NCI-H1436 (cell line): ENCODE results near the gene RESP18.
"Not testable (repeated sequence)": the region's sequence is repeated elsewhere in the genome, so short reads cannot be mapped to it uniquely, and the experiment has no call there.

Experiments used
- DNase-seq: peaks from one replicate; lab custom pipeline; 2025; lab: John Stamatoyannopoulos, UW

RESP18 gene

GRCh38 chr2:219325136-219325535, 7.4 kb downstream of the RESP18 start:
- DNase-seq, result no peak

- no peak for DNase-seq
These were observed 9.1 kb downstream of the RESP18 start for GRCh38 chr2:219323434-219323833.

DNA sequence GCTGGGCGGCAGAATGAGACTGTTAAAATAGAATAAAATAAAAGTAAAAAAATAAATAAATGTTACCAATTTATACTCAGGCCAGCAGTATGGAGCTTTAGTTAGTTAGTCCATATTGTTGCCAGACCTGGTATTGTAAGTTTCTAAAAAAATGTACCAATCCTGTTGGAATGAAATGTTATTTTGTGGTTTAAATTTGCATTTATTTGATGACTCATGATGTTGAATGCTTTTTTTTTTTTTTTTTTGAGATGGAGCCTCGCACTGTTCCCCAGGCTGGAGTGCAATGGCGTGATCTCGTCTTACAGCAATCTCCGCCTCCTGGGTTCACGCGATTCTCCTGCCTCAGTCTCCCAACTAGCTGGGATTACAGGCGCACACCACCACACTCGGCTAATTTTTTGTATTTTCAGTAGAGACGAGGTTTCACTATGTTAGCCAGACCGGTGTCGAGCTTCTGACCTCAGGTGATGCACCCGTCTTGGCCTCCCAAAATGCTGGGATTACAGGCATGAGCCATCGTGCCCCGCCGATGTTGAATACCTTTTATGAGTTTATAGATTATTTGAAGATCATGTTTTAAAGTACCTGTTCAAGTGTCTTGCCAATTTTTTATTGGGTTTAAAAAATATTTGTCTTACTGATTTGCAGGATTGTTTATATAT, 17.6 kb downstream of the RESP18 start:
- DNase-seq, result no peak

DNA sequence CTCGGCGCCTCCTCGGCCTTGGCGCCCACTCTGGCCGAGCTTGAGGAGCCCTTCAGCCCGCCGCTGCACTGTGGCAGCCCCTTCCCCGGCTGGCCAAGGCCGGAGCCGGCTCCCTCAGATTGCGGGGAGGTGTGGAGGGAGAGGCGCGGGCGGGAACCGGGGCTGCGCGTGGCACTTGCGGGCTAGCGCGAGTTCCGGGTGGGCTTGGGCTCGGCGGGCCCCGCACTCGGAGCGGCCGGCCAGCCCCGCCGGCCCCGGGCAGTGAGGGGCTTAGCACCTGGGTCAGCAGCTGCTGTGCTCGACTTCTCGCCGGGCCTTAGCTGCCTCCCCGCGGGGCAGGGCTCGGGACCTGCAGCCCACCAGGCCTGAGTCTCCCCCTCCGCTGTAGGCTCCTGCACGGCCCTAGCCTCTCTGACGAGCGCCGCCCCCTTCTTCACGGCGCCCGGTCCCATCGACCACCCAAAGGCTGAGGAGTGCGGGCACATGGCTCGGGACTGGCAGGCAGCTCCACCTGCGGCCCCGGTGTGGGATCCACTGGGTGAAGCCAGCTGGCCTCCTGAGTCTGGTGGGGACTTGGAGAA, 19.8 kb downstream of the RESP18 start:
- DNase-seq, result not testable (repeated sequence)

- DNase-seq, result peak; percentile 88
These were observed 23.3 kb downstream of the RESP18 start, which contains the start of gene PTPRN for GRCh38 chr2:219309278-219309677. TSS of gene PTPRN (minus strand) at chr2:219309401. CDS start at chr2:219309332, 69 bp downstream.

- DNase-seq, result peak; percentile 34
These were observed 24.1 kb downstream of the RESP18 start for GRCh38 chr2:219308142-219309101.

GRCh38 chr2:219306047-219306446, 26.5 kb downstream of the RESP18 start:
- no peak for DNase-seq

DNA sequence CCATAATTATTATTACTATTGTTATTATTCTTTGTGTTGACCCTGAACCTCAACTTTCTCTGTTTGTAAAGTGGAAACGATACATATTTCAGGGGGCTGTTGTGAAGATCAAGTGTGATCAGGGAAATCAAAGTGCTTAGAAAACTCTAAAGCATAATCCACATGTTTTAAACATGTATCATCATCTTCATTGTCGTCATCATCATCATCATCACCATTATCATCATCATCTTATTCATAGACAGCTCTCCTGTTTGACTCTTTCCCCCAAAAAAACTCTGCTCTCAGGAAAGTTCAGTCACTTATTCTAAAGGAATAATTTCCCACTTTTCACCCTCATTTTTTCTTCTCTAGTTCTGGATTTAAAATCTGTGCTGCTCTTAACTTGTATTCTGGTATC, 28.3 kb downstream of the RESP18 start:
- no peak for DNase-seq

DNA sequence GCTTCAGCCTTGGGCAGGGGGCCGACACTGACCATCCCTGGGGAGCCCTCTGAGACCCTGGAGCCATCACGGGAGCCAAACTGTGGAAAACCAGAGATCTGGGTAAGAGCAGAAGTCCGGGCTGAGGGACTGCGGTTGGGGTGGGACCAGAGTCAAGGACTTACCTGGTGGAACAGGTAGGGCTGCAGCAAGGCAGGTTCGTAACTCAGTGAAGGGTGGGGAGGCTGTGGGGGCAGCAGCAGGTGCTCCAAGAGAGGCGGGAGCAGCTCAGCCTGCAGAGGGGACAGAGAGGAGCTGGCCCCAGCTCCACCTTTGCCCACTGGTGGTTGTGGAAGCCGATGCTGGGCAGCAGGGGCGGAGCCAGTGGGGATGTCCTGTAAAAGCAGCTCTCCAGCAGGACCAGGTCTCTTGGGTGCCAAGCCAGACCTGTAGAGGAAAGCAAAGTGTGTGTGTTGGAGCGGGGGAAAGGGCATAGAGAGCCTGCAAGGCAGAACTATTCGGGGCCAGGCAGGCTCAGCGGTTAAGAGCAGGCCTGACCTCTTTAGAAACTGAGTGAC, 30.1 kb downstream of the RESP18 start:
- DNase-seq, result no peak

GRCh38 chr2:219300022-219300421, 32.5 kb downstream of the RESP18 start:
- no peak for DNase-seq

GRCh38 chr2:219299372-219299760, 33.2 kb downstream of the RESP18 start:
- DNase-seq, result no peak

GRCh38 chr2:219298759-219299371, 33.7 kb downstream of the RESP18 start:
- peak; percentile 77 for DNase-seq

- no peak for DNase-seq
These were observed 34.6 kb downstream of the RESP18 start for GRCh38 chr2:219297766-219298456.

- no peak for DNase-seq
These were observed 35.7 kb downstream of the RESP18 start for GRCh38 chr2:219296631-219297391.

DNA sequence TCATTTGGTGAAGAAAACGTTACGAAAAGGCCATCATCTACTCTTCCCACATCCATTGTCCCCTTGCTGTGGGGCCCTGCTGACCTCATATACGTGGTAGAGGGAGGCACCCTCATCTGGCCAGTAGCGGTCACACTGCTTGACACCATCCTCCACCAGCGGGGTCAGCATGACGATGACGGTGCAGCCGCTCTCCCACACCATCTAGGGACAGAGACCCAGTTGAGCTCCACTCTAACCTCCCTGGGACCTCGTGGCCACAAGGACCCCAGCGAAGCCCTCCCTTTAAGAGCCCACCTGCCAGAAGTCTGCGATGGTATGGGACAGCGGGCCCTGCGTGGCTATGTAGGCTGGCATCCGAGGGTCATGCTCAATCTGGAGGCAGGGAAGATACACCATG, 36.4 kb downstream of the RESP18 start:
- no peak for DNase-seq

DNA sequence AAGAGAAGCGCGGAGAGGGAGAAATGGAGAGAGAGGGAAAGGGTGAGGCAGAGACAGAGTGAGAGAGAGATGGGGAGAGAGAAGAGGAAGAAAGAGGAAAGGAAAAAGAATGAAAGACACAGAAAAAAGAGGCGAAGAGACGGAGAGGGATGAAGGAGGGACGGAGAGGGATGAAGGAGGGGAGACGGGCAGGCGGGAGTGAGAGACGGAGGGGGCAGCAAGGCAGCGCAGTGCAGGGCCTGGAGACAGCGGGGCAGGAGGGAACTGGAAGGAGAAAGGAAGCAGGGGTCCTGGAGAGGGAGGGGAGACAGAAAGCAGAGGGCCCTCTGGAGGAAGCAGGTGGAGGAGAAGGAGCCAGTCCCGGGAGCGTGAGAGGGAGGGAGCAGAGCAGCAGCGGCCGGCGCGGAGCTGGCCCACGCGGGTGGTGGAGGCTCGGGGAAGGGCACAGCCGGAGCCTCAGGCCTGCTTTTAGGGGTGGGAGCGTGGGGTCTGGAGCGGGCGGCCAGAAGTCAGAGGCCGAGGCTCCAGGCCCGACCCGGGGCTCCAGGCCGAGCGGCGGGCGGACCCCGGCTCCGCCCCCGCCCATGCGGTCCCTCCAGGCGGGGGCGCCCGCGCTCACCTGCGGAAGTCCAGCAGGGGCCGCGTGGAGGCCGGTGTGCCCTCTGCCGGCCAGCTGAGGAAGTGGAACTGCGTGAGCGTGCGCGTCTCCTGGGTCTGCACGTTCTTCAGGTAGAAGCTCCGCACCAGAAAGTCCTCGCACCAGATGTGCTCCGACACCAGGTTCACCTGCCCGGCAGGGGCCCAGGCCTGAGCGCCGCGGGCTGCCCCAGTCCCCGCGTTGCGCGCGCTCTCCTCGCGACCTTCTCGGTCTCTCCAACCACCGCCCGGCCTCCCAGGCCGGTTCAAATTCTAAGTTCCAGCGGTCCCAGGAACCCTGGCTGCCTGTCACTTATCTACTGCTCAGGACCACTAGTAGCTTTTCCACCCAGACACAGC, 37.9 kb downstream of the RESP18 start:
- DNase-seq, result no peak

GRCh38 chr2:219293736-219294231, 38.8 kb downstream of the RESP18 start:
- DNase-seq, result no peak

- DNase-seq, result no peak
These were observed 39.9 kb downstream of the RESP18 start for GRCh38 chr2:219292616-219293015.

GRCh38 chr2:219291910-219292490, 40.5 kb downstream of the RESP18 start:
- DNase-seq, result no peak
